Mesothelial cell of epicardium (in vitro differentiated cells): ENCODE data around the gene CHL1. TPM values are rescaled to one million over a fixed set of nuclear protein-coding genes. Genes with fewer than 3 reads are reported as not detected.

Experiments
- DNase-seq, 2 experiments: peaks; one replicate each; pipeline ENCODE4 v3.0.0; 2021; ENCODE audit warnings: low spot score in 2 of 2; ENCODE audit not compliant: unreplicated experiment in 2 of 2
- H3K27ac Mint-ChIP-seq: 2 replicates; pipeline ENCODE4 v1.8.0; 2021; ENCODE audit warnings: mixed read lengths
- H3K27me3 Mint-ChIP-seq: 2 replicates; pipeline ENCODE4 v1.8.0; 2021; ENCODE audit warnings: low read depth, mixed read lengths
- H3K36me3 Mint-ChIP-seq: 2 replicates; pipeline ENCODE4 v1.8.0; 2021; ENCODE audit warnings: mixed read lengths
- H3K4me1 Mint-ChIP-seq: 2 replicates; pipeline ENCODE4 v1.8.0; 2021; ENCODE audit warnings: mixed read lengths
- H3K4me3 Mint-ChIP-seq: 2 replicates; pipeline ENCODE4 v1.8.0; 2021; ENCODE audit warnings: mild to moderate bottlenecking, moderate library complexity, mixed read lengths
- H3K9me3 Mint-ChIP-seq: 2 replicates; pipeline ENCODE4 v1.8.0; 2021; ENCODE audit warnings: mixed read lengths
- CTCF ChIP-seq: fragments of 200-600 bp; sonication (generic); IDR thresholded peaks from one replicate; pipeline ENCODE4 v1.5.0; 2021; ENCODE audit warnings: antibody characterized with exemption; ENCODE audit not compliant: unreplicated experiment
- total RNA-seq: library from RNA; stranded (reverse); gene quantifications from 3 replicates; pipeline ENCODE4 v1.2.1, GENCODE V29; 2021

Gene CHL1
- total RNA-seq, 1 donor from 2014 or later: not detected

GRCh38 chr3:418239-418929 is 221.8 kb downstream of the CHL1 start:
- no peaks in the 10 kb centered on the region for H3K4me1 Mint-ChIP-seq
- no peaks in the 10 kb centered on the region for H3K9me3 Mint-ChIP-seq
- peaks cover 26% of the 10 kb centered on the region for H3K27me3 Mint-ChIP-seq
- no peaks in the 10 kb centered on the region for H3K36me3 Mint-ChIP-seq
- TF ChIP-seq CTCF: no peak
- no peak overlapping the region for H3K27ac Mint-ChIP-seq
- no peak overlapping the region for H3K4me3 Mint-ChIP-seq
- DNase-seq: no peak

GRCh38 chr3:420584-420983 is 224.0 kb downstream of the CHL1 start:
- TF ChIP-seq CTCF: no peak
- Mint-ChIP-seq H3K4me3 (no peak overlapping the region), H3K9me3 (no peaks in the 10 kb centered on the region), H3K36me3 (no peaks in the 10 kb centered on the region), H3K27me3 (peaks cover 26% of the 10 kb centered on the region), H3K4me1 (no peaks in the 10 kb centered on the region), H3K27ac (no peak overlapping the region)
- DNase-seq: no peak

GRCh38 chr3:425079-425478 is 228.5 kb downstream of the CHL1 start:
- peaks cover 6% of the 10 kb centered on the region for H3K27me3 Mint-ChIP-seq
- no peak for DNase-seq
- no peaks in the 10 kb centered on the region for H3K36me3 Mint-ChIP-seq
- peaks cover 4% of the 10 kb centered on the region for H3K4me1 Mint-ChIP-seq
- TF ChIP-seq CTCF: no peak
- no peaks in the 10 kb centered on the region for H3K9me3 Mint-ChIP-seq
- H3K27ac Mint-ChIP-seq: no peak overlapping the region
- no peak overlapping the region for H3K4me3 Mint-ChIP-seq

GRCh38 chr3:426072-426471 is 229.5 kb downstream of the CHL1 start:
- Mint-ChIP-seq H3K27ac (no peak overlapping the region), H3K4me1 (peaks cover 5% of the 10 kb centered on the region), H3K9me3 (no peaks in the 10 kb centered on the region), H3K4me3 (no peak overlapping the region), H3K27me3 (no peaks in the 10 kb centered on the region), H3K36me3 (no peaks in the 10 kb centered on the region)
- TF ChIP-seq CTCF: no peak
- no peak for DNase-seq

- no peaks in the 10 kb centered on the region for H3K27me3 Mint-ChIP-seq
- H3K9me3 Mint-ChIP-seq: no peaks in the 10 kb centered on the region
- no peak overlapping the region for H3K4me3 Mint-ChIP-seq
These were observed 230.6 kb downstream of the CHL1 start for GRCh38 chr3:427128-427527.

More at GRCh38 chr3:427128-427527, 230.6 kb downstream of the CHL1 start:
- no peaks in the 10 kb centered on the region for H3K36me3 Mint-ChIP-seq
- no peak for DNase-seq
- H3K27ac Mint-ChIP-seq: no peak overlapping the region
- peaks cover 5% of the 10 kb centered on the region for H3K4me1 Mint-ChIP-seq
- no peak for TF ChIP-seq CTCF
